Stimulated activated memory B cell treated with anti-CD40 and anti-IgM and Interleukin-4, amounts not matched to agents 10 μg/mL and 1 μg/mL and 100 μg/mL, for 72 hours (primary cell): ENCODE results near the gene KCNT2.

ENCODE experiments used
- ATAC-seq: fragments of 150-1000 bp; cut with Tn5 transposase; 2 replicates; pipeline ENCODE4 v1.10.0; 2021
- H3K27ac Mint-ChIP-seq: one replicate; pipeline ENCODE4 v1.8.0; 2022; ENCODE audit warnings: mild to moderate bottlenecking, mixed read lengths
- H3K27me3 Mint-ChIP-seq: one replicate; pipeline ENCODE4 v1.8.0; 2022; ENCODE audit warnings: mixed read lengths
- H3K36me3 Mint-ChIP-seq: one replicate; pipeline ENCODE4 v1.8.0; 2022; ENCODE audit warnings: mixed read lengths
- H3K4me1 Mint-ChIP-seq: one replicate; pipeline ENCODE4 v1.8.0; 2022; ENCODE audit warnings: mixed read lengths
- H3K4me3 Mint-ChIP-seq: one replicate; pipeline ENCODE4 v1.8.0; 2022; ENCODE audit warnings: mild to moderate bottlenecking, moderate library complexity, mixed read lengths
- H3K9me3 Mint-ChIP-seq: one replicate; pipeline ENCODE4 v1.8.0; 2022; ENCODE audit warnings: mixed read lengths

KCNT2 gene

GRCh38 chr1:196415978-196416377 lies 192.3 kb downstream of the KCNT2 start:
- no peak for ATAC-seq
- Mint-ChIP-seq H3K27ac (no peak overlapping the region), H3K36me3 (no peaks in the 10 kb centered on the region), H3K27me3 (no peaks in the 10 kb centered on the region), H3K4me1 (no peaks in the 10 kb centered on the region), H3K9me3 (peaks cover 8% of the 10 kb centered on the region), H3K4me3 (no peak overlapping the region)

- H3K27ac Mint-ChIP-seq, result no peak overlapping the region
- no peaks in the 10 kb centered on the region for H3K27me3 Mint-ChIP-seq
- no peaks in the 10 kb centered on the region for H3K4me1 Mint-ChIP-seq
- H3K36me3 Mint-ChIP-seq, result no peaks in the 10 kb centered on the region
- ATAC-seq, result no peak
- H3K4me3 Mint-ChIP-seq, result no peak overlapping the region
- peaks cover 8% of the 10 kb centered on the region for H3K9me3 Mint-ChIP-seq
These were observed 195.9 kb downstream of the KCNT2 start for GRCh38 chr1:196412326-196412725.

- no peak for ATAC-seq
- Mint-ChIP-seq H3K4me1 (no peaks in the 10 kb centered on the region), H3K36me3 (no peaks in the 10 kb centered on the region), H3K27me3 (no peaks in the 10 kb centered on the region), H3K4me3 (no peak overlapping the region), H3K9me3 (peaks cover 6% of the 10 kb centered on the region), H3K27ac (no peak overlapping the region)
These were observed 197.5 kb downstream of the KCNT2 start for GRCh38 chr1:196410768-196411167.

- peaks cover 6% of the 10 kb centered on the region for H3K9me3 Mint-ChIP-seq
- H3K27ac Mint-ChIP-seq, result no peak overlapping the region
- ATAC-seq, result no peak
- H3K36me3 Mint-ChIP-seq, result no peaks in the 10 kb centered on the region
- H3K4me3 Mint-ChIP-seq, result no peak overlapping the region
- no peaks in the 10 kb centered on the region for H3K4me1 Mint-ChIP-seq
- H3K27me3 Mint-ChIP-seq, result no peaks in the 10 kb centered on the region
These were observed 198.7 kb downstream of the KCNT2 start for GRCh38 chr1:196409586-196409985.

- H3K27ac Mint-ChIP-seq, result no peak overlapping the region
- peaks cover 6% of the 10 kb centered on the region for H3K9me3 Mint-ChIP-seq
- H3K4me1 Mint-ChIP-seq, result no peaks in the 10 kb centered on the region
- no peaks in the 10 kb centered on the region for H3K36me3 Mint-ChIP-seq
- H3K4me3 Mint-ChIP-seq, result no peak overlapping the region
- no peaks in the 10 kb centered on the region for H3K27me3 Mint-ChIP-seq
- no peak for ATAC-seq
These were observed 200.7 kb downstream of the KCNT2 start for GRCh38 chr1:196407358-196408051.

- Mint-ChIP-seq H3K27me3 (no peaks in the 10 kb centered on the region), H3K4me1 (no peaks in the 10 kb centered on the region), H3K4me3 (no peak overlapping the region), H3K36me3 (no peaks in the 10 kb centered on the region), H3K9me3 (peaks cover 3% of the 10 kb centered on the region), H3K27ac (no peak overlapping the region)
- no peak for ATAC-seq
These were observed 202.4 kb downstream of the KCNT2 start for GRCh38 chr1:196405839-196406238.

GRCh38 chr1:196403803-196404690 lies 204.2 kb downstream of the KCNT2 start:
- no peaks in the 10 kb centered on the region for H3K36me3 Mint-ChIP-seq

GRCh38 chr1:196401891-196402290 lies 206.3 kb downstream of the KCNT2 start:
- no peaks in the 10 kb centered on the region for H3K9me3 Mint-ChIP-seq
- no peaks in the 10 kb centered on the region for H3K4me1 Mint-ChIP-seq
- no peaks in the 10 kb centered on the region for H3K27me3 Mint-ChIP-seq
- no peaks in the 10 kb centered on the region for H3K36me3 Mint-ChIP-seq
- no peak for ATAC-seq
- H3K27ac Mint-ChIP-seq, result no peak overlapping the region
- no peak overlapping the region for H3K4me3 Mint-ChIP-seq

More at GRCh38 chr1:196403803-196404690, 204.2 kb downstream of the KCNT2 start:
- no peaks in the 10 kb centered on the region for H3K27me3 Mint-ChIP-seq
- no peak overlapping the region for H3K27ac Mint-ChIP-seq
- H3K9me3 Mint-ChIP-seq, result no peaks in the 10 kb centered on the region
- no peaks in the 10 kb centered on the region for H3K4me1 Mint-ChIP-seq
- no peak for ATAC-seq
- H3K4me3 Mint-ChIP-seq, result no peak overlapping the region

GRCh38 chr1:196401452-196401833 lies 206.8 kb downstream of the KCNT2 start:
- no peak overlapping the region for H3K27ac Mint-ChIP-seq
- ATAC-seq, result no peak
- no peaks in the 10 kb centered on the region for H3K4me1 Mint-ChIP-seq
- H3K4me3 Mint-ChIP-seq, result no peak overlapping the region
- no peaks in the 10 kb centered on the region for H3K36me3 Mint-ChIP-seq
- H3K9me3 Mint-ChIP-seq, result no peaks in the 10 kb centered on the region
- no peaks in the 10 kb centered on the region for H3K27me3 Mint-ChIP-seq

GRCh38 chr1:196400478-196401451 lies 207.5 kb downstream of the KCNT2 start:
- Mint-ChIP-seq H3K36me3 (no peaks in the 10 kb centered on the region), H3K4me3 (no peak overlapping the region), H3K4me1 (no peaks in the 10 kb centered on the region), H3K9me3 (no peaks in the 10 kb centered on the region), H3K27me3 (no peaks in the 10 kb centered on the region), H3K27ac (no peak overlapping the region)
- no peak for ATAC-seq

- H3K4me1 Mint-ChIP-seq, result no peaks in the 10 kb centered on the region
- ATAC-seq, result no peak
- H3K9me3 Mint-ChIP-seq, result no peaks in the 10 kb centered on the region
- no peak overlapping the region for H3K27ac Mint-ChIP-seq
- no peaks in the 10 kb centered on the region for H3K27me3 Mint-ChIP-seq
- no peak overlapping the region for H3K4me3 Mint-ChIP-seq
- H3K36me3 Mint-ChIP-seq, result no peaks in the 10 kb centered on the region
These were observed 208.5 kb downstream of the KCNT2 start for GRCh38 chr1:196399713-196400112.

GRCh38 chr1:196393742-196394141 lies 214.5 kb downstream of the KCNT2 start:
- Mint-ChIP-seq H3K36me3 (no peaks in the 10 kb centered on the region), H3K4me1 (no peaks in the 10 kb centered on the region), H3K27me3 (no peaks in the 10 kb centered on the region), H3K27ac (no peak overlapping the region), H3K4me3 (no peak overlapping the region), H3K9me3 (no peaks in the 10 kb centered on the region)
- no peak for ATAC-seq

- no peak for ATAC-seq
- H3K36me3 Mint-ChIP-seq, result no peaks in the 10 kb centered on the region
- no peak overlapping the region for H3K27ac Mint-ChIP-seq
- H3K9me3 Mint-ChIP-seq, result no peaks in the 10 kb centered on the region
- no peaks in the 10 kb centered on the region for H3K4me1 Mint-ChIP-seq
- H3K4me3 Mint-ChIP-seq, result no peak overlapping the region
- H3K27me3 Mint-ChIP-seq, result no peaks in the 10 kb centered on the region
These were observed 215.0 kb downstream of the KCNT2 start for GRCh38 chr1:196393282-196393681.

GRCh38 chr1:196387766-196388165 lies 220.5 kb downstream of the KCNT2 start:
- Mint-ChIP-seq H3K4me1 (no peaks in the 10 kb centered on the region), H3K9me3 (peaks cover 3% of the 10 kb centered on the region), H3K27me3 (no peaks in the 10 kb centered on the region), H3K36me3 (no peaks in the 10 kb centered on the region), H3K27ac (no peak overlapping the region), H3K4me3 (no peak overlapping the region)
- ATAC-seq, result no peak

GRCh38 chr1:196385109-196385508 lies 223.1 kb downstream of the KCNT2 start:
- ATAC-seq, result no peak
- Mint-ChIP-seq H3K27ac (no peak overlapping the region), H3K9me3 (peaks cover 5% of the 10 kb centered on the region), H3K4me3 (no peak overlapping the region), H3K27me3 (no peaks in the 10 kb centered on the region), H3K36me3 (no peaks in the 10 kb centered on the region), H3K4me1 (no peaks in the 10 kb centered on the region)
